Left cardiac atrium (tissue), 4 donors: ENCODE data around the gene GOLGA6B. TPM values are rescaled to one million over a fixed set of nuclear protein-coding genes. Genes with fewer than 3 reads are reported as not detected.
"Not testable (repeated sequence)": the region's sequence is repeated elsewhere in the genome, so short reads cannot be mapped to it uniquely, and the experiment has no call there.

Experiments used
- ATAC-seq, 2 donors: fragments of 200-7000 bp; cut with Tn5 transposase; one replicate each; pipeline ENCODE4 v1.9.1; 2020; ENCODE audit warnings: mild to moderate bottlenecking in 2 of 2, moderate library complexity in 2 of 2
- DNase-seq: peaks from one replicate; pipeline ENCODE4 v3.0.0-alpha.2; 2020
- intact Hi-C, 2 donors: fragments of 100-400 bp; cut with DNase I; formaldehyde crosslinking; loops; one replicate each; pipeline versions ENCODE4 v1.14.1 to v1.15.1; 2022 to 2023
- total RNA-seq, 2 donors: library from RNA; stranded (reverse); fragmentation: NEBNext Ultra II Directional; extraction: Animal tissue kit (Norgen Biotek cat#: 25700); gene quantifications; one replicate each; pipeline ENCODE4 v1.2.1, GENCODE V29; 2021
- donor health status: DM: no; HTN: yes; CAD: no.
- donor health status: DM: no; HTN: yes; CAD: no; lungs with severe emphysema.
- donor health status: DM: yes; HTN: yes; CAD: no.
- donor health status: Dilated cardiomyopathy.

GOLGA6B gene
- total RNA-seq, 2 donors from 2014 or later = not detected

GRCh38 chr15:72708551-72709303 lies 54.2 kb downstream of the GOLGA6B start:
- ATAC-seq, intact Hi-C loops, DNase-seq: not testable (repeated sequence)

Other genes with a start within 250 kb of the GOLGA6B start
- gene ARIH1, start 180.4 kb upstream of the GOLGA6B start, total RNA-seq = 100 to 1,000 TPM; 141 to 142 TPM
- gene HIGD2B, start 31.5 kb downstream of the GOLGA6B start, total RNA-seq = not detected
- gene BBS4, start 31.5 kb downstream of the GOLGA6B start, total RNA-seq = 10 to 100 TPM in 1 of 2 donors, 1 to 10 TPM in 1; 8.1 to 10.9 TPM
- 10 to 100 TPM; 18.0 to 18.2 TPM for gene ADPGK, start 129.1 kb downstream of the GOLGA6B start, total RNA-seq